SKM-1 treated with dmso at 0.1 percent for 144 hours (cell line): ENCODE results near the gene HEATR5B.

Experiments used
- DNase-seq: peaks from one replicate; lab custom pipeline; 2025; ENCODE audit not compliant: unreplicated experiment; lab: John Stamatoyannopoulos, UW

The HEATR5B gene

GRCh38 chr2:37083873-37084794, at the start of gene HEATR5B, which contains the start of gene GPATCH11:
TSS of gene HEATR5B (minus strand) at chr2:37084372. CDS start at chr2:37083414, 958 bp downstream.
TSS of gene GPATCH11 (plus strand) at chr2:37084518. CDS start at chr2:37088382, 3,864 bp downstream.
- peak; percentile 95 for DNase-seq

- no peak for DNase-seq
Observed at GRCh38 chr2:37132914-37133313, 48.7 kb upstream of the HEATR5B start.

- no peak for DNase-seq
Observed at GRCh38 chr2:37125416-37125815, 41.2 kb upstream of the HEATR5B start.

- DNase-seq: no peak
Observed at GRCh38 chr2:37119157-37119556, 35.0 kb upstream of the HEATR5B start.

- no peak for DNase-seq
Observed at GRCh38 chr2:37117566-37117965, 33.4 kb upstream of the HEATR5B start.

- DNase-seq: no peak
Observed at GRCh38 chr2:37111958-37112357, 27.8 kb upstream of the HEATR5B start.

- DNase-seq: no peak
Observed at GRCh38 chr2:37110306-37111212, 26.4 kb upstream of the HEATR5B start.

GRCh38 chr2:37109523-37109922, 25.4 kb upstream of the HEATR5B start:
- DNase-seq: no peak

- DNase-seq: no peak
Observed at GRCh38 chr2:37105150-37105549, 21.0 kb upstream of the HEATR5B start.

- DNase-seq: no peak
Observed at GRCh38 chr2:37104178-37104577, 20.0 kb upstream of the HEATR5B start.

- DNase-seq: no peak
Observed at GRCh38 chr2:37102588-37102987, 18.4 kb upstream of the HEATR5B start.

GRCh38 chr2:37100054-37100453, 15.9 kb upstream of the HEATR5B start:
- no peak for DNase-seq

GRCh38 chr2:37098416-37099118, 14.4 kb upstream of the HEATR5B start:
- no peak for DNase-seq

GRCh38 chr2:37096568-37096967, 12.4 kb upstream of the HEATR5B start:
- no peak for DNase-seq

- DNase-seq: no peak
Observed at GRCh38 chr2:37091873-37092272, 7.7 kb upstream of the HEATR5B start.

GRCh38 chr2:37090019-37090477, 5.9 kb upstream of the HEATR5B start:
- no peak for DNase-seq

GRCh38 chr2:37085731-37086147, 1.6 kb upstream of the HEATR5B start:
- DNase-seq: no peak

- no peak for DNase-seq
Observed at GRCh38 chr2:37084797-37085196, 625 bp upstream of the HEATR5B start.

- peak; percentile 26 for DNase-seq
Observed at GRCh38 chr2:37080689-37081088, 3.5 kb downstream of the HEATR5B start.

- DNase-seq: peak; percentile 26
Observed at GRCh38 chr2:37080266-37080665, 3.9 kb downstream of the HEATR5B start.

- no peak for DNase-seq
Observed at GRCh38 chr2:37070931-37071330, 13.2 kb downstream of the HEATR5B start.
